H9 (cell line): ENCODE measurements around the gene ELAPOR2. TPM values are rescaled to one million over a fixed set of nuclear protein-coding genes. Genes with fewer than 3 reads are reported as not detected.

ENCODE experiments used
- DNase-seq: peaks from one replicate; pipeline ENCODE4 v3.0.0-alpha.2; 2017
- H2AFZ ChIP-seq: one replicate; pipeline ENCODE4 v1.6.1; 2013; ENCODE audit warnings: mild to moderate bottlenecking, low read length, control low read depth, moderate library complexity
- H2AK5ac ChIP-seq: 2 replicates; pipeline ENCODE4 v1.6.1; 2013; ENCODE audit warnings: low read length, control low read depth, mixed read lengths; ENCODE audit not compliant: insufficient read length
- H2BK120ac ChIP-seq: one replicate; pipeline ENCODE4 v1.6.1; 2013; ENCODE audit warnings: low read depth, mild to moderate bottlenecking, low read length, control low read depth, inconsistent platforms; ENCODE audit not compliant: poor library complexity, severe bottlenecking
- H2BK12ac ChIP-seq: 2 replicates; pipeline ENCODE4 v1.6.1; 2013; ENCODE audit warnings: low read length, control low read depth, mixed read lengths, low read depth; ENCODE audit not compliant: insufficient read length
- H2BK15ac ChIP-seq: 2 replicates; pipeline ENCODE4 v1.6.1; 2013; ENCODE audit warnings: low read depth, low read length, control low read depth
- H2BK20ac ChIP-seq: one replicate; pipeline ENCODE4 v1.6.1; 2013; ENCODE audit warnings: low read depth, mild to moderate bottlenecking, low read length, control low read depth, inconsistent platforms; ENCODE audit not compliant: poor library complexity, severe bottlenecking
- H2BK5ac ChIP-seq: 2 replicates; pipeline ENCODE4 v1.6.1; 2013; ENCODE audit warnings: low read length, control low read depth, mixed read lengths; ENCODE audit not compliant: insufficient read length
- H3K14ac ChIP-seq: 2 replicates; pipeline ENCODE4 v1.6.1; 2013; ENCODE audit warnings: low read length, control low read depth; ENCODE audit not compliant: insufficient read depth
- H3K18ac ChIP-seq: 2 replicates; pipeline ENCODE4 v1.6.1; 2013; ENCODE audit warnings: low read depth, mild to moderate bottlenecking, mixed read lengths, low read length, control low read depth; ENCODE audit not compliant: insufficient read length
- H3K23ac ChIP-seq: 2 replicates; pipeline ENCODE4 v1.6.1; 2013; ENCODE audit warnings: low read length, control low read depth, mixed read lengths, low read depth; ENCODE audit not compliant: insufficient read length
- H3K23me2 ChIP-seq: 2 replicates; pipeline ENCODE4 v1.6.1; 2013; ENCODE audit warnings: low read depth, mild to moderate bottlenecking, mixed read lengths, low read length, control low read depth; ENCODE audit not compliant: insufficient read length, poor library complexity, severe bottlenecking
- H3K27ac ChIP-seq: 2 replicates; pipeline ENCODE4 v1.5.1; 2013; ENCODE audit warnings: low read length, control low read depth, mixed read lengths, low read depth; ENCODE audit not compliant: insufficient read length
- H3K27me3 ChIP-seq: 2 replicates; pipeline ENCODE4 v1.6.1; 2013; ENCODE audit warnings: low read length, control low read depth, inconsistent platforms; ENCODE audit not compliant: insufficient read depth
- H3K4ac ChIP-seq: 2 replicates; pipeline ENCODE4 v1.6.1; 2013; ENCODE audit warnings: low read depth, mild to moderate bottlenecking, control low read depth, inconsistent platforms, low read length, moderate library complexity
- H3K4me1 ChIP-seq: 2 replicates; pipeline ENCODE4 v1.6.1; 2013; ENCODE audit warnings: low read length, control low read depth, inconsistent platforms; ENCODE audit not compliant: insufficient read depth
- H3K4me2 ChIP-seq: 2 replicates; pipeline ENCODE4 v1.6.1; 2013; ENCODE audit warnings: low read length, control low read depth, mixed read lengths; ENCODE audit not compliant: insufficient read length, insufficient read depth
- H3K56ac ChIP-seq: 2 replicates; pipeline ENCODE4 v1.6.1; 2013; ENCODE audit warnings: low read depth, mild to moderate bottlenecking, mixed read lengths, low read length, control low read depth; ENCODE audit not compliant: insufficient read length
- H3K79me1 ChIP-seq: 2 replicates; pipeline ENCODE4 v1.6.1; 2013; ENCODE audit warnings: low read depth, mild to moderate bottlenecking, moderate library complexity, low read length, control low read depth, inconsistent platforms; ENCODE audit not compliant: insufficient read depth, poor library complexity, severe bottlenecking
- H3K79me2 ChIP-seq: 2 replicates; pipeline ENCODE4 v1.6.1; 2013; ENCODE audit warnings: low read length, control low read depth, inconsistent platforms; ENCODE audit not compliant: insufficient read depth
- H3K9ac ChIP-seq: 2 replicates; pipeline ENCODE4 v1.6.1; 2013; ENCODE audit warnings: low read length, control low read depth, mixed read lengths; ENCODE audit not compliant: insufficient read length; ENCODE audit errors: extremely low read depth
- H3K9me3 ChIP-seq: one replicate; pipeline ENCODE4 v1.6.1; 2013; ENCODE audit warnings: low read depth, low read length, inconsistent platforms; ENCODE audit not compliant: control insufficient read depth
- H3T11ph ChIP-seq: one replicate; pipeline ENCODE4 v1.6.1; 2013; ENCODE audit warnings: mild to moderate bottlenecking, low read length, control low read depth, inconsistent platforms
- H4K20me1 ChIP-seq: one replicate; pipeline ENCODE4 v1.6.1; 2013; ENCODE audit not compliant: control insufficient read depth, insufficient read length, insufficient read depth
- H4K5ac ChIP-seq: 2 replicates; pipeline ENCODE4 v1.6.1; 2013; ENCODE audit warnings: low read depth, mild to moderate bottlenecking, mixed read lengths, low read length, control low read depth; ENCODE audit not compliant: insufficient read length
- H4K8ac ChIP-seq: replicated peaks from 2 replicates; pipeline ENCODE4 v1.6.1; 2013; ENCODE audit warnings: low read length, control low read depth, mixed read lengths, low read depth; ENCODE audit not compliant: insufficient read length
- H4K91ac ChIP-seq: 2 replicates; pipeline ENCODE4 v1.6.1; 2013; ENCODE audit warnings: low read depth, mild to moderate bottlenecking, moderate library complexity, mixed read lengths, low read length, control low read depth; ENCODE audit not compliant: insufficient read length
- H3K27ac Mint-ChIP-seq, 3 experiments: 2 replicates in 2 of 3; 3 replicates in 1 of 3; pipeline ENCODE4 v1.8.0; 2020 to 2021; ENCODE audit warnings: mixed read lengths in 3 of 3, mild to moderate bottlenecking in 1 of 3, moderate library complexity in 1 of 3
- H3K27me3 Mint-ChIP-seq: 2 replicates; pipeline ENCODE4 v1.8.0; 2021; ENCODE audit warnings: low read depth, mild to moderate bottlenecking, moderate library complexity, mixed read lengths
- H3K36me3 Mint-ChIP-seq, 3 experiments: 2 replicates in 2 of 3; 3 replicates in 1 of 3; pipeline ENCODE4 v1.8.0; 2020 to 2021; ENCODE audit warnings: low read depth in 3 of 3, mixed read lengths in 3 of 3; ENCODE audit not compliant: insufficient read depth in 1 of 3
- H3K4me1 Mint-ChIP-seq, 2 experiments: 2 replicates each; pipeline ENCODE4 v1.8.0; 2020; ENCODE audit warnings: mixed read lengths in 2 of 2
- H3K4me3 Mint-ChIP-seq, 2 experiments: 2 replicates in 1 of 2; 3 replicates in 1 of 2; pipeline ENCODE4 v1.8.0; 2020 to 2021; ENCODE audit warnings: mild to moderate bottlenecking in 2 of 2, mixed read lengths in 2 of 2, moderate library complexity in 1 of 2
- H3K9me3 Mint-ChIP-seq, 2 experiments: 2 replicates in 1 of 2; 3 replicates in 1 of 2; pipeline ENCODE4 v1.8.0; 2020; ENCODE audit warnings: mild to moderate bottlenecking in 2 of 2, mixed read lengths in 2 of 2, moderate library complexity in 1 of 2
- WGBS: extraction: QIAGEN DNeasy Blood & Tissue Kit; methylation state at CpG from one replicate; pipeline ENCODE4 v1.1.7; 2013; ENCODE audit warnings: missing lambda C conversion rate, low lambda C conversion rate, mixed read lengths; ENCODE audit not compliant: insufficient read length; ENCODE audit errors: extremely low coverage; 5-methylcytosine and 5-hydroxymethylcytosine counted together
- total RNA-seq: library from RNA; stranded (reverse); gene quantifications from 2 replicates; pipeline ENCODE4 v1.2.1, GENCODE V29; 2021
- TF ChIP-seq, protein P1 (sequence below): fragments of 200-600 bp; sonication (generic); conservative IDR thresholded peaks from 3 replicates; pipeline ENCODE4 v1.8.0; 2021; ENCODE audit warnings: antibody characterized with exemption, mild to moderate bottlenecking

ELAPOR2 gene
- total RNA-seq, 1 experiment from 2014 or later: 36.8 TPM

DNA sequence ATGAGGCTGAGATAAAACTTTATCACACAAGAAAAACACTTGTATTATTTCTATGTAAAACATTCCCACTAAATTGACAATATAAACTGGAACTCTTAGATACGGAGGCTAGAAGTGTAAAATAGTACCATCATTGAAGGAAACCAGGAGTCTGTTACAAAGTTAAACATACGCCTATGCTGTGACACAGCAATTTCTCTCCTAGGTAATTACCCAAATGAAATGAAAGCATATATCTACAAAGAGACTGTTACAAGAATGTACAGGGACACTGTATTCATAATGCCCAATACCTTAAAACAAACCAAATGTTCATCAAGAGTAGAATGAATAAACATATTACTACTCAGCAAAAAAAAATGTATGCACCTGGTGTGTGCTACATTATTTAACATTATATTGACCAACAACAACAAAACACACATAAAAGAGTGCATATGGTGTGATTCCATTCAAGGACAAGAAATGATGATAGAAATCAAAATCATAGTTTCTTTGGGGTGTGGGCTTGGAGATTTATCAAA lies 33.2 kb upstream of the ELAPOR2 start:
- no peak overlapping the region for H2AK5ac ChIP-seq
- WGBS: no CpG with 5 or more reads among the region's 2 CpGs
- H3K36me3 Mint-ChIP-seq: peaks cover 0 to 8% (median 2%) of the 10 kb centered on the region in 3 experiments; a peak in 3 of 7 replicates

More for the DNA sequence above, 33.2 kb upstream of the ELAPOR2 start:
- Mint-ChIP-seq H3K27me3 (no peaks in the 10 kb centered on the region), H3K9me3 (peaks cover 8 to 9% of the 10 kb centered on the region in 2 experiments; a peak in 4 of 5 replicates), H3K4me3 (no peak overlapping the region), H3K4me1 (peaks cover 10% of the 10 kb centered on the region in 2 experiments), H3K27ac (no peak overlapping the region)
- no peak overlapping the region for H2BK5ac ChIP-seq
- TF ChIP-seq, protein P1, sequence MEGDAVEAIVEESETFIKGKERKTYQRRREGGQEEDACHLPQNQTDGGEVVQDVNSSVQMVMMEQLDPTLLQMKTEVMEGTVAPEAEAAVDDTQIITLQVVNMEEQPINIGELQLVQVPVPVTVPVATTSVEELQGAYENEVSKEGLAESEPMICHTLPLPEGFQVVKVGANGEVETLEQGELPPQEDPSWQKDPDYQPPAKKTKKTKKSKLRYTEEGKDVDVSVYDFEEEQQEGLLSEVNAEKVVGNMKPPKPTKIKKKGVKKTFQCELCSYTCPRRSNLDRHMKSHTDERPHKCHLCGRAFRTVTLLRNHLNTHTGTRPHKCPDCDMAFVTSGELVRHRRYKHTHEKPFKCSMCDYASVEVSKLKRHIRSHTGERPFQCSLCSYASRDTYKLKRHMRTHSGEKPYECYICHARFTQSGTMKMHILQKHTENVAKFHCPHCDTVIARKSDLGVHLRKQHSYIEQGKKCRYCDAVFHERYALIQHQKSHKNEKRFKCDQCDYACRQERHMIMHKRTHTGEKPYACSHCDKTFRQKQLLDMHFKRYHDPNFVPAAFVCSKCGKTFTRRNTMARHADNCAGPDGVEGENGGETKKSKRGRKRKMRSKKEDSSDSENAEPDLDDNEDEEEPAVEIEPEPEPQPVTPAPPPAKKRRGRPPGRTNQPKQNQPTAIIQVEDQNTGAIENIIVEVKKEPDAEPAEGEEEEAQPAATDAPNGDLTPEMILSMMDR: no peak
- H3K27me3 ChIP-seq: no peaks in the 10 kb centered on the region
- no peak overlapping the region for H2BK15ac ChIP-seq
- no peak overlapping the region for H2AFZ ChIP-seq
- H3K4ac ChIP-seq: no peak overlapping the region
- no peaks in the 10 kb centered on the region for H3K79me2 ChIP-seq
- H4K91ac ChIP-seq: no peak overlapping the region
- no peaks in the 10 kb centered on the region for H4K20me1 ChIP-seq
- no peaks in the 10 kb centered on the region for H3K79me1 ChIP-seq
- H2BK12ac ChIP-seq: no peak overlapping the region
- no peaks in the 10 kb centered on the region for H3K9me3 ChIP-seq
- no peak overlapping the region for H3K56ac ChIP-seq
- no peaks in the 10 kb centered on the region for H3K4me1 ChIP-seq
- no peak overlapping the region for H3K23ac ChIP-seq
- no peak overlapping the region for H2BK120ac ChIP-seq
- H3K4me2 ChIP-seq: no peak overlapping the region
- H3K27ac ChIP-seq: no peak overlapping the region
- no peak for DNase-seq
- H3K18ac ChIP-seq: no peak overlapping the region
- H3K9ac ChIP-seq: no peak overlapping the region
- no peak overlapping the region for H4K8ac ChIP-seq
- H2BK20ac ChIP-seq: no peak overlapping the region
- no peak overlapping the region for H4K5ac ChIP-seq
- no peak overlapping the region for H3T11ph ChIP-seq
- H3K23me2 ChIP-seq: no peaks in the 10 kb centered on the region
- no peak overlapping the region for H3K14ac ChIP-seq
